ENCODE results near the gene PDK2.

Gene PDK2

GRCh38 chr17:50153650-50154575, 58.8 kb downstream of the PDK2 start:
- DNase-seq: peak; percentile 91

DNA sequence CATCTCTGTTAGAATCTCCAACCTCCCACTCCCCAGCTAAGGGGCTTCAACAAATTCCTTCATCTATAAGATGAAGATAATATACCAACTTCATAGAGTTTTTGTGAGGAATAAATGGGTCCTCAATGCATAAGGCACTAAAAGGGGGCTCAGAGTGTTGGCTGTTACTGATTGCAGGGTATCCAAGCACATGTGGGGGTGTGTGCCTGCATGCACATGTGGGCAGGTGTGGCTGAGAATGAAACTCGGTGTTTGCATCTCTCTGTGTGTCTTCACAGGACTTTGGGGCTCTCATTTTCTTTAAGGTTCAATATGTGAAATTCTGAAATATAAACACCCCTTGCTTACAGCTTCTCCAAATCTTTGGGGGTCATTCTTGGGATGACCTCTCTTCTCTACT, 59.5 kb downstream of the PDK2 start:
- no peak for DNase-seq

DNA sequence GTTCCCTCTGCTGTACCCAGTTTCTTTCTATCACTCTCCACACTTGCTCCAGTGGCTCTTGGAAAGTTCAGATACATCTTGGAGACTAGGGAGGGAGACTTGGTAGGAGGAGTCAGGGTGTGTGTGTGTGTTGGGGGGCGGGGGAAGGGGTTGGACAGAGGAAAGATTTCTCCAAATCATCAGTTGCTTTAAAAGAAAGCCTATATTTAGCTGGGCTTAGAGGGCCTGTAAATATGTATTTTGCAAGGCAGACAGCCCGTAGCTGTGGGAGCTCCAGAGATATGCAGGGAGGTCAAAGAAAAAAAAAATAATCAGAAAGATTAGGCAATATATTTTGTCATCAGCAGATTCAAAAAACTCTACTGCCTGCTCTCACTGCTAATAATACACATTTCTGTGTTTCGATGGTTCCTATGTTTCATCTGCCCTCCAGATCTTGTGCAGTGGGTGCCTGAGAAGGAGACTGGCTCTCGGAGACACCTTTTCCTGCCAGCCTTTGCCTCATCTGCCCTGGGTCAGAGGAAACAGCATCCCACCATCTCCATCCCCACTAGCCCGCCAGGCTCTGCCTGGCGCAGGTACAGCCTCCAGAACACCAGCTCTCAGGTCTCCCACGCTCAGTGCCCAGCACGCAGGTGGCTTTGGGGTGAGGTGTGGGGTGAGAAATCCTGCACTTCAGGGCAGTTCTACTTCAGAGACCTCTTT, 60.1 kb downstream of the PDK2 start:
- peak; percentile 19 for DNase-seq

GRCh38 chr17:50157891-50158290, 62.7 kb downstream of the PDK2 start:
- no peak for DNase-seq

DNA sequence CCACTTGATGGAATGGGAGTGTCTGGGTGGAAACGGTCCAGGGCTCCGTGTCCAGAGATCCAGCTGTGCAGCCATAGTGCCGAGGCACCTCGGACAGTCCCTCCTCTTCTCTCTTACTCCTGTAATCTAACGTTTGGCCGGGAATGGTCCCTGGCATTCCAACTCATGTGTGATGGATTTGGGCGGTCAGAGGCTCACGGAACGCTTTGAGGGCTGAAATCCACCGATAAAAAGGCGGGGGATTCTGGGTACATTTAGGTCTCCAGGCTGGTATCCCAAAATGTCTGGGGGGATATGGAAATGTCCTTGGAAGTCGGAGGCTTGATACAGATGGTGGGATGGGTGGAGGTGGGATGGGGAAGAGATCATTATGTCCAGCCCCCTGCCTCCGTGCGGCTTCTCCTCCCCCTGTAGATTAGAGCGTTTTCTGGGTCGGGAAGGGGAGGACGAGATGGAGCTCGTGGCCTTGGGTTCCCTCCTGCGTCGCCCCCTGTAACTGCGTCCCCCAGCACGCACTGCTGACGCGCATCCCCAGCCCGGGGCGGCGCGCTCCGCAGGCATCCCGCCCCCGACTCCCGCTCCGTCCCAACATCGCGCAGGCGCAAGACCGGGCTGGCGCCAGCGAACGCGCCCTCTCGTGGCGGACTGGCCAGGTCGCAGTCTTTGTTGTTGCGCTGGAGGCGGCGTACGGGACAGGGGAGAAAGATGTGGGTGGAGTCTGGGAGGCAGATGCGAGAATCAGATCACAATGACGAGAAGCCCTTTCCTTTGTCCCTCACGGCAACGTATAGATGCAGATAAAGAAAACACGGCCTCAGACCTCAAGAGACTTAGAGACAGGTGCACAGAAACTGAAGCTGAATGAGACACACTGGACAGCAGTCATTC, 66.1 kb downstream of the PDK2 start:
- DNase-seq: peak; percentile 91

All from OCI-M1 (cell line).